ENCODE measurements around the gene PPDPF. TPM values are rescaled to one million over a fixed set of nuclear protein-coding genes. Genes with fewer than 3 reads are reported as not detected.

PPDPF gene
- total RNA-seq: 100 to 1,000 TPM; 233 to 662 TPM
- polyA plus RNA-seq (ENCODE audit: insufficient read length in 6 of 6): 100 to 1,000 TPM; 155 to 417 (median 277) TPM
- long read RNA-seq, donor 1, transcript PPDPF-201 (3 exons, 627 nt): minor isoform, 8 of 546 reads
- long read RNA-seq, donor 1, transcript PPDPF-202 (4 exons, 868 nt): major isoform, 444 of 546 reads
- long read RNA-seq, donor 1, partial matches to known transcripts: 55 of 546 reads
- long read RNA-seq, donor 1, other reads (novel, unspliced or antisense): 35 of 546 reads
- long read RNA-seq, donor 2, transcript PPDPF-201 (3 exons, 627 nt): minor isoform, 10 of 427 reads
- long read RNA-seq, donor 2, transcript PPDPF-203 (2 exons, 373 nt): minor isoform, 5 of 427 reads
- long read RNA-seq, donor 2, transcript PPDPF-202 (4 exons, 868 nt): major isoform, 326 of 427 reads
- long read RNA-seq, donor 2, partial matches to known transcripts: 70 of 427 reads
- long read RNA-seq, donor 2, other reads (novel, unspliced or antisense): 14 of 427 reads
- long read RNA-seq, donor 3, transcript PPDPF-202 (4 exons, 868 nt): major isoform, 338 of 394 reads
- long read RNA-seq, donor 3, transcript PPDPF-204 (3 exons, 478 nt): minor isoform, 7 of 394 reads
- long read RNA-seq, donor 3, partial matches to known transcripts: 30 of 394 reads
- long read RNA-seq, donor 3, other reads (novel, unspliced or antisense): 13 of 394 reads
- long read RNA-seq, donor 4, partial matches to known transcripts: 0 of 4 reads
- long read RNA-seq, donor 4, other reads (novel, unspliced or antisense): 2 of 4 reads
- long read RNA-seq, donor 5, transcript PPDPF-201 (3 exons, 627 nt): minor isoform, 7 of 378 reads
- long read RNA-seq, donor 5, transcript PPDPF-202 (4 exons, 868 nt): major isoform, 319 of 378 reads
- long read RNA-seq, donor 5, partial matches to known transcripts: 38 of 378 reads
- long read RNA-seq, donor 5, other reads (novel, unspliced or antisense): 11 of 378 reads
- long read RNA-seq, donor 6, transcript PPDPF-202 (4 exons, 868 nt): major isoform, 163 of 254 reads
- long read RNA-seq, donor 6, partial matches to known transcripts: 68 of 254 reads
- long read RNA-seq, donor 6, other reads (novel, unspliced or antisense): 13 of 254 reads
- long read RNA-seq, donor 7, transcript PPDPF-202 (4 exons, 868 nt): major isoform, 69 of 102 reads
- long read RNA-seq, donor 7, partial matches to known transcripts: 29 of 102 reads
- long read RNA-seq, donor 7, other reads (novel, unspliced or antisense): 0 of 102 reads
- long read RNA-seq, donor 8, transcript PPDPF-202 (4 exons, 868 nt): major isoform, 276 of 325 reads
- long read RNA-seq, donor 8, partial matches to known transcripts: 33 of 325 reads
- long read RNA-seq, donor 8, other reads (novel, unspliced or antisense): 8 of 325 reads
- long read RNA-seq, donor 9, partial matches to known transcripts: 0 of 5 reads
- long read RNA-seq, donor 9, other reads (novel, unspliced or antisense): 0 of 5 reads
- long read RNA-seq, donor 10, partial matches to known transcripts: 0 of 2 reads
- long read RNA-seq, donor 10, other reads (novel, unspliced or antisense): 1 of 2 reads
- long read RNA-seq, donor 11, transcript PPDPF-202 (4 exons, 868 nt): major isoform, 358 of 455 reads
- long read RNA-seq, donor 11, transcript PPDPF-204 (3 exons, 478 nt): minor isoform, 7 of 455 reads
- long read RNA-seq, donor 11, transcript PPDPF-201 (3 exons, 627 nt): minor isoform, 8 of 455 reads
- long read RNA-seq, donor 11, partial matches to known transcripts: 60 of 455 reads
- long read RNA-seq, donor 11, other reads (novel, unspliced or antisense): 20 of 455 reads
- long read RNA-seq, donor 12, transcript PPDPF-202 (4 exons, 868 nt): major isoform, 218 of 284 reads
- long read RNA-seq, donor 12, transcript PPDPF-201 (3 exons, 627 nt): minor isoform, 7 of 284 reads
- long read RNA-seq, donor 12, partial matches to known transcripts: 45 of 284 reads
- long read RNA-seq, donor 12, other reads (novel, unspliced or antisense): 10 of 284 reads

GRCh38 chr20:63520504-63520933, at the start of gene PPDPF:
Gene PPDPF (plus strand): TSS chr20:63520765. CDS start chr20:63521309, 544 bp downstream.
- intact Hi-C loops (cut with DNase I): no loop called here
- peaks cover 0 to 9% of the 10 kb centered on the region in 2 donors for H3K9me3 ChIP-seq
- peaks cover 11 to 32% of the 10 kb centered on the region in 2 donors for H3K4me1 ChIP-seq
- TF ChIP-seq CTCF (IDR thresholded peaks at IDR 0.05): no peak
- ATAC-seq (peak; percentile 91), DNase-seq (peak; percentile 83 to 95 (median 90))
- peak within 1 kb of the TSS; percentile 83 to 86 for H3K4me3 ChIP-seq
- H3K27ac ChIP-seq: peak within 1 kb of the TSS; percentile 86 to 95
- peaks cover 0 to 19% of the 10 kb centered on the region in 2 donors for H3K36me3 ChIP-seq
- H3K27me3 ChIP-seq: peaks cover 0 to 14% of the 10 kb centered on the region in 2 donors

- no peak for TF ChIP-seq CTCF (IDR thresholded peaks at IDR 0.05)
- DNase-seq: no peak
- intact Hi-C loops (cut with DNase I): no loop called here
- Histone ChIP-seq H3K4me3 (no peak overlapping the region), H3K36me3 (no peaks in the 10 kb centered on the region), H3K9me3 (no peaks in the 10 kb centered on the region), H3K4me1 (peaks cover 0 to 14% of the 10 kb centered on the region in 2 donors), H3K27ac (no peak overlapping the region), H3K27me3 (peaks cover 46 to 98% of the 10 kb centered on the region in 2 donors)
- no peak for ATAC-seq
Measured at GRCh38 chr20:63471002-63471716, 49.4 kb upstream of the PPDPF start.

GRCh38 chr20:63471717-63471980, 48.9 kb upstream of the PPDPF start:
- Histone ChIP-seq H3K4me3 (no peak overlapping the region), H3K27me3 (peaks cover 46 to 98% of the 10 kb centered on the region in 2 donors), H3K36me3 (no peaks in the 10 kb centered on the region), H3K27ac (no peak overlapping the region), H3K4me1 (peaks cover 0 to 14% of the 10 kb centered on the region in 2 donors), H3K9me3 (no peaks in the 10 kb centered on the region)
- intact Hi-C loops (cut with DNase I): no loop called here
- ATAC-seq: no peak
- no peak for TF ChIP-seq CTCF (IDR thresholded peaks at IDR 0.05)
- no peak for DNase-seq
